B cell (primary cell): Measurements from ENCODE around the gene CSDE1. TPM values are rescaled to one million over a fixed set of nuclear protein-coding genes. Genes with fewer than 3 reads are reported as not detected.
"Not testable (repeated sequence)": the region's sequence is repeated elsewhere in the genome, so short reads cannot be mapped to it uniquely, and the experiment has no call there.

Experiments used
- ATAC-seq: fragments of 200-7000 bp; cut with Tn5 transposase; one replicate; pipeline ENCODE4 v1.10.0; 2021; ENCODE audit warnings: low read depth, mild to moderate bottlenecking, moderate number of reproducible peaks, moderate library complexity
- CTCF ChIA-PET: fragments of 350-600 bp; sonication (Branson Sonifier 250); formaldehyde crosslinking; loops from one replicate; lab custom pipeline; 2021; ENCODE audit warnings: antibody characterized with exemption, inconsistent platforms; lab: Charles Lee
- POLR2A ChIA-PET: fragments of 350-600 bp; sonication (Branson Sonifier 250); formaldehyde crosslinking; loops from one replicate; lab custom pipeline; 2021; ENCODE audit warnings: antibody characterized with exemption; lab: Charles Lee
- DNase-seq: peaks from one replicate; pipeline ENCODE4 v3.0.0; 2013
- H2AFZ ChIP-seq: 2 replicates; pipeline ENCODE4 v1.6.1; 2012; ENCODE audit warnings: mild to moderate bottlenecking, low read depth, low read length; ENCODE audit not compliant: insufficient read depth, poor library complexity, severe bottlenecking
- H3K27ac ChIP-seq, 2 donors: 1 replicate in 1 of 2; 2 replicates in 1 of 2; pipeline ENCODE4 v1.5.1; 2012 to 2013; ENCODE audit warnings: low read length in 2 of 2, mild to moderate bottlenecking in 2 of 2, moderate library complexity in 1 of 2
- H3K27me3 ChIP-seq, 4 experiments: fragments of 200-600 bp in 1 of 4; sonication (generic) in 1 of 4; replicated peaks in 1 of 4; 1 replicate in 2 of 4; 2 replicates in 2 of 4; pipeline versions ENCODE4 v1.6.1 to v1.7.0; 2013 to 2016; ENCODE audit warnings: low read length in 3 of 4, mild to moderate bottlenecking in 2 of 4, mixed read lengths in 1 of 4, moderate library complexity in 1 of 4; ENCODE audit not compliant: insufficient read depth in 4 of 4, control insufficient read depth in 3 of 4; ENCODE audit errors: control extremely low read depth in 1 of 4
- H3K36me3 ChIP-seq, 2 experiments: replicated peaks in 1 of 2; 1 replicate in 1 of 2; 2 replicates in 1 of 2; pipeline versions ENCODE4 v1.6.1 to v1.7.1; 2013; ENCODE audit warnings: low read length in 1 of 2; ENCODE audit not compliant: insufficient read depth in 2 of 2, control insufficient read depth in 1 of 2; ENCODE audit errors: control extremely low read depth in 1 of 2, extremely low read depth in 1 of 2
- H3K4me1 ChIP-seq, 2 donors: fragments of 200-600 bp in 1 of 2; sonication (generic) in 1 of 2; 1 replicate in 1 of 2; 2 replicates in 1 of 2; pipeline versions ENCODE4 v1.5.1 to v1.6.1; 2013 to 2017; ENCODE audit warnings: low read length in 2 of 2; ENCODE audit not compliant: control insufficient read depth in 2 of 2, insufficient read depth in 2 of 2
- H3K4me2 ChIP-seq: replicated peaks from 2 replicates; pipeline ENCODE3; 2012; ENCODE audit warnings: mild to moderate bottlenecking, low read depth, low read length; ENCODE audit not compliant: poor library complexity, severe bottlenecking
- H3K4me3 ChIP-seq, 5 experiments: fragments of 200-600 bp in 1 of 5; sonication (generic) in 1 of 5; 1 replicate in 3 of 5; 2 replicates in 2 of 5; pipeline versions ENCODE4 v1.5.1 to v1.7.0; 2011 to 2016; ENCODE audit warnings: low read length in 4 of 5, mild to moderate bottlenecking in 4 of 5, low read depth in 2 of 5, control low read depth in 1 of 5, moderate library complexity in 1 of 5; ENCODE audit not compliant: insufficient read depth in 1 of 5; ENCODE audit errors: control extremely low read depth in 1 of 5, extremely low read depth in 1 of 5
- H3K79me2 ChIP-seq: fragments of 200-600 bp; sonication (generic); one replicate; pipeline ENCODE4 v1.6.0; 2016; ENCODE audit warnings: low read length; ENCODE audit not compliant: control insufficient read depth, insufficient read depth
- H3K9ac ChIP-seq: fragments of 200-600 bp; sonication (generic); 2 replicates; pipeline ENCODE4 v1.6.1; 2017; ENCODE audit warnings: mild to moderate bottlenecking, low read length, moderate library complexity
- H3K9me3 ChIP-seq, 3 donors: one replicate each; pipeline versions ENCODE4 v1.6.1 to v1.7.1; 2013; ENCODE audit warnings: low read length in 2 of 3; ENCODE audit not compliant: control insufficient read depth in 2 of 3, insufficient read depth in 1 of 3; ENCODE audit errors: control extremely low read depth in 1 of 3
- H4K20me1 ChIP-seq: 2 replicates; pipeline ENCODE4 v1.6.0; 2012; ENCODE audit warnings: mild to moderate bottlenecking, low read length; ENCODE audit not compliant: insufficient read depth, control insufficient read depth, poor library complexity, severe bottlenecking
- H3K27ac Mint-ChIP-seq: one replicate; pipeline ENCODE4 v1.8.0; 2021; ENCODE audit warnings: mixed read lengths
- H3K27me3 Mint-ChIP-seq: one replicate; pipeline ENCODE4 v1.8.0; 2021; ENCODE audit warnings: mixed read lengths
- H3K4me1 Mint-ChIP-seq: one replicate; pipeline ENCODE4 v1.8.0; 2021; ENCODE audit warnings: mixed read lengths
- H3K4me3 Mint-ChIP-seq: one replicate; pipeline ENCODE4 v1.8.0; 2021; ENCODE audit warnings: mixed read lengths
- H3K9me3 Mint-ChIP-seq: one replicate; pipeline ENCODE4 v1.8.0; 2022; ENCODE audit warnings: mixed read lengths; ENCODE audit not compliant: insufficient read depth
- CTCF ChIP-seq: fragments of 200-600 bp; IDR thresholded peaks from one replicate; pipeline ENCODE4 v1.8.0; 2022; ENCODE audit warnings: antibody characterized with exemption, mild to moderate bottlenecking
- EZH2 ChIP-seq: IDR thresholded peaks from 2 replicates; pipeline ENCODE4 v1.6.1; 2012; ENCODE audit warnings: borderline replicate concordance, low read depth, mild to moderate bottlenecking, moderate library complexity, low read length; ENCODE audit not compliant: insufficient read depth, poor library complexity, severe bottlenecking
- WGBS: methylation state at CpG from one replicate; pipeline ENCODE4 v1.1.5; 2013; ENCODE audit warnings: missing lambda C conversion rate; ENCODE audit not compliant: insufficient coverage; 5-methylcytosine and 5-hydroxymethylcytosine counted together
- intact Hi-C: fragments of 100-400 bp; cut with micrococcal nuclease; formaldehyde crosslinking; loops from one replicate; pipeline ENCODE4 v1.10.0; 2022
- polyA plus RNA-seq: library from polyadenylated mRNA; depleted of rRNA; stranded (reverse); fragments of >200 nt; gene quantifications from 2 replicates; pipeline ENCODE4 v1.2.3, GENCODE V29; 2012
- total RNA-seq, 2 donors: library from RNA; stranded (reverse); fragments of 120-200 nt in 1 of 2; gene quantifications; 1 replicate in 1 of 2; 2 replicates in 1 of 2; pipeline versions ENCODE4 v1.2.3 to v1.2.4, GENCODE V29; 2013 to 2022

Gene CSDE1
- total and polyA plus RNA-seq, 2 donors (not counting 1 experiment from before 2014, with no cell fraction given): 114 to 454 TPM

DNA sequence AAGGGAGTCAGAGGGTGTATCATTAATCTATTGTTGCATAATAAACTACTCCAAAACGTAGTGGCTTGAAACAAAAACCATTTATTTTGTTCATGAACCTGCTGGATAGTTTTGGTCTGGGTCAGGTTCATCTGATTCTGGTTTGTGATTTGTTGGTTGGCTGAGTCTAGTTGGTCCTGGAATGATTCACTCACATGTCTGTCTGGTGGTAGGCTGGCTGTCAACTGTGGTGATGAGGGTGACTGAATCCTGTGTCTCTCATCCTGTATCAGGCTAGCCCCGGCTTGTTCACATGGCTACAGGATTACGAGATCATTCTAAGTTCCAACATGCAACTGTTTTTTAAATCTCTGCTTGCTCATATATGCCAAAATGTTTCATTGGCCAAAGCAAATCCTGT, 45.2 kb upstream of the CSDE1 start:
- Histone ChIP-seq H3K4me3 (no peak overlapping the region), H2AFZ (no peak overlapping the region), H3K36me3 (no peaks in the 10 kb centered on the region), H3K27me3 (peaks cover 0 to 6% (median 4%) of the 10 kb centered on the region in 4 experiments), H3K79me2 (no peaks in the 10 kb centered on the region), H3K9ac (no peak overlapping the region), H3K27ac (no peak overlapping the region), H3K4me1 (no peaks in the 10 kb centered on the region), H4K20me1 (no peaks in the 10 kb centered on the region), H3K9me3 (peaks cover 0 to 6% (median 0%) of the 10 kb centered on the region in 3 donors), H3K4me2 (no peak overlapping the region)
- no peak overlapping the region for H3K4me3 Mint-ChIP-seq
- H3K27ac Mint-ChIP-seq: no peak overlapping the region
- intact Hi-C loops: no loop called here
- ATAC-seq: no peak
- H3K27me3 Mint-ChIP-seq: peaks cover 33% of the 10 kb centered on the region
- no peak for DNase-seq
- TF ChIP-seq CTCF (no peak), EZH2 (no peak)
- ChIA-PET POLR2A (no interaction called here), CTCF (no interaction called here)
- WGBS: 100% methylated on average over 1 of the region's 3 CpGs
- H3K4me1 Mint-ChIP-seq: no peaks in the 10 kb centered on the region
- H3K9me3 Mint-ChIP-seq: peaks cover 2% of the 10 kb centered on the region

DNA sequence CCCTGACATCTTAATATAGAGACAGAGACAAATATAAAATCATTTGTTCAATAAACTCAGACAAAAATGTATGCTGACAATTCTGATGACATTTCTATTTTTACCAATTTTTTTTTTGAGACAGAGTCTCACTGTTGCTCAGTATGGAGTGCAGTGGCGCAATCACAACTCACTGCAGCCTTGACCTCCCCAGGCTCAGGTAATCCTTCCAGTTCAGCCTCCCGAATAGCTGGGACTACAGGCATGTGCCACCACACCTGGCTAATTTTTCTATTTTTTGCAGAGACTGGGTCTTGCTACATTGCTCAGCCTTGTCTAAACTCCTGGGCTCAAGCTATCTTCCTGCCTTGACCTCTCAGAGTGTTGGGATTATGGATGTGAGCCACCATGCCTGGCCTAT, 36.3 kb upstream of the CSDE1 start:
- CTCF ChIA-PET: interaction anchor here (0.5 kb wide), 1 partner anchor 110 kb away, joined by 3 read pairs; no protein-coding TSS in a partner anchor
- POLR2A ChIA-PET: no interaction called here
- no peak overlapping the region for H3K9ac ChIP-seq
- WGBS: 86% methylated on average over 2 of the region's 2 CpGs
- H3K4me1 ChIP-seq: no peaks in the 10 kb centered on the region
- H3K9me3 ChIP-seq: no peaks in the 10 kb centered on the region
- no peak overlapping the region for H3K27ac ChIP-seq
- no peaks in the 10 kb centered on the region for H4K20me1 ChIP-seq
- intact Hi-C loops: no loop called here
- peaks cover 0 to 20% (median 8%) of the 10 kb centered on the region in 4 experiments for H3K27me3 ChIP-seq
- no peak overlapping the region for H3K27ac Mint-ChIP-seq
- TF ChIP-seq CTCF (no peak), EZH2 (no peak)
- no peak overlapping the region for H3K4me3 Mint-ChIP-seq
- H3K4me2 ChIP-seq: no peak overlapping the region
- peaks cover 39% of the 10 kb centered on the region for H3K27me3 Mint-ChIP-seq
- no peak overlapping the region for H2AFZ ChIP-seq
- H3K79me2 ChIP-seq: no peaks in the 10 kb centered on the region
- no peaks in the 10 kb centered on the region for H3K9me3 Mint-ChIP-seq
- ATAC-seq: no peak
- no peaks in the 10 kb centered on the region for H3K36me3 ChIP-seq
- no peak overlapping the region for H3K4me3 ChIP-seq
- H3K4me1 Mint-ChIP-seq: no peaks in the 10 kb centered on the region
- no peak for DNase-seq

GRCh38 chr1:114790581-114790980, 32.8 kb upstream of the CSDE1 start:
- CTCF ChIA-PET, ATAC-seq, H3K4me3 Mint-ChIP-seq, H3K79me2 ChIP-seq, H3K4me3 ChIP-seq, H3K4me1 ChIP-seq, H2AFZ ChIP-seq, DNase-seq, intact Hi-C loops, H3K27ac ChIP-seq, POLR2A ChIA-PET, H3K9ac ChIP-seq, H3K4me1 Mint-ChIP-seq, H3K27me3 ChIP-seq, H4K20me1 ChIP-seq, H3K36me3 ChIP-seq, H3K9me3 ChIP-seq, H3K27ac Mint-ChIP-seq, H3K4me2 ChIP-seq: not testable (repeated sequence)
- peaks cover 14% of the 10 kb centered on the region for H3K9me3 Mint-ChIP-seq
- WGBS: 89% methylated on average over 18 of the region's 25 CpGs
- peaks cover 52% of the 10 kb centered on the region for H3K27me3 Mint-ChIP-seq
